ENCODE results near the gene ITPRIP. TPM values are rescaled to one million over a fixed set of nuclear protein-coding genes. Genes with fewer than 3 reads are reported as not detected.

The ITPRIP gene
- total RNA-seq, 2 experiments from 2014 or later, result 26.6 to 27.1 TPM

DNA sequence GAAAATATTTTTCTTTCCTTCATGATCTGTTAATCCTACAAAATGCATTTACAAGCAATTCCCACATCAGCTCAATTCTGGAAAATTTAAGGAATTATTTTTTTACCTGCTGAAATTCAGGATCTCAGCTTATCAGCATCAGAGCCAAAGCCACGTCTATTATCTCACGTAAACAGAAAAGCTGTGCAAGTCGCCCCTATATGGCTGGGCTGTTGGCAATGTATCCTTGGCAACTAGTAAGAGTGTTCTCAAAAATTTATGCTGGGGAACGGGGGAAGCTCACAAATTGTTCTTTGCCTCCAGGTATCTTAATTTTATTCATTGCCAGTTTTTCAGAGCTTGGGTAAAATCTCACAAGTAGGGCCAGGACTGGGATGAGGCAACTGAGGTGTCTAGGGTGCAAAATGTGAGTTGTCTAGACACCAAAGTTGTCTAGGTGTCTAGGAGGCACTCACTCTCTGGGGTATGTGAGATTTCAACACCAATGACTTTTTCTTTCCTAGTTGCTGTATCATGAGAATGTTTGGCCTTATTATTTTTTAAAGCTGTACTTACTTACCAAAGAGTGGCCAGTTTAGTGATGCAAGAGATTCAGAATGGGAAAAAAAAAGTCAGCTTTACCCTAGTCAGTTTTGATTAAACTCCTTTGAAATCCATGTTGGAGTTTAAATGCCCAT lies 64.2 kb downstream of the ITPRIP start:
- Mint-ChIP-seq H3K27ac (no peak overlapping the region), H3K4me3 (peak overlapping the region; percentile 45), H3K36me3 (ENCODE audit: low read depth) (no peaks in the 10 kb centered on the region), H3K27me3 (ENCODE audit: low read depth) (peaks cover 16% of the 10 kb centered on the region), H3K4me1 (ENCODE audit: low read depth) (peaks cover 16% of the 10 kb centered on the region), H3K9me3 (ENCODE audit: insufficient read depth) (no peaks in the 10 kb centered on the region)
- ChIA-PET CTCF (interaction anchor here (0.6 to 13.0 kb wide), 29 partner anchors 9 to 1671 kb away, joined by 3 to 265 read pairs (median 6); partner anchors contain the start of genes CFAP43, CFAP58, GSTO1 and ITPRIP), POLR2A (interaction anchor here (0.6 to 1.6 kb wide), 5 partner anchors 48 to 153 kb away, joined by 3 to 7 read pairs (median 3); partner anchors contain the start of gene ITPRIP)
- ATAC-seq (no peak), DNase-seq (no peak)

GRCh38 chr10:104273286-104273685 lies 65.0 kb downstream of the ITPRIP start:
- H3K27me3 Mint-ChIP-seq (ENCODE audit: low read depth), result peaks cover 16% of the 10 kb centered on the region
- POLR2A ChIA-PET, result interaction anchor here (0.6 to 1.2 kb wide), 3 partner anchors 10 to 152 kb away, joined by 3 to 4 read pairs (median 3); no protein-coding TSS in a partner anchor
- H3K4me1 Mint-ChIP-seq (ENCODE audit: low read depth), result peaks cover 19% of the 10 kb centered on the region
- no peak overlapping the region for H3K4me3 Mint-ChIP-seq
- DNase-seq, result no peak
- CTCF ChIA-PET, result interaction anchor here (1.0 to 13.0 kb wide), 14 partner anchors 15 to 385 kb away, joined by 4 to 265 read pairs (median 16); partner anchors contain the start of genes CFAP43, CFAP58, GSTO1 and ITPRIP
- H3K36me3 Mint-ChIP-seq (ENCODE audit: low read depth), result peaks cover 6% of the 10 kb centered on the region
- H3K27ac Mint-ChIP-seq, result no peak overlapping the region
- no peak for ATAC-seq
- H3K9me3 Mint-ChIP-seq (ENCODE audit: insufficient read depth), result no peaks in the 10 kb centered on the region

- Mint-ChIP-seq H3K9me3 (ENCODE audit: insufficient read depth) (no peaks in the 10 kb centered on the region), H3K4me3 (peak within 1 kb of the TSS; percentile 87), H3K4me1 (ENCODE audit: low read depth) (peaks cover 48% of the 10 kb centered on the region), H3K27me3 (ENCODE audit: low read depth) (peaks cover under 1% of the 10 kb centered on the region), H3K36me3 (ENCODE audit: low read depth) (peaks cover 41% of the 10 kb centered on the region), H3K27ac (peak within 1 kb of the TSS; percentile 86)
- ATAC-seq, result peak; percentile 99
- peak; percentile 99 for DNase-seq
- CTCF ChIA-PET, result interaction anchor here (0.6 to 13.0 kb wide), 9 partner anchors 9 to 84 kb away, joined by 3 to 85 read pairs (median 7); partner anchors contain the start of genes CFAP58 and GSTO1
- POLR2A ChIA-PET, result interaction anchor here (0.6 to 4.8 kb wide), 8 partner anchors 13 to 84 kb away, joined by 3 to 34 read pairs (median 3); partner anchors contain the start of genes CFAP43, GSTO1 and ITPRIP
Measured at GRCh38 chr10:104268713-104269645, 69.3 kb downstream of the ITPRIP start, which contains the start of gene GSTO2. Gene GSTO2 (plus strand): TSS chr10:104269184. CDS start chr10:104274916, 5,732 bp downstream.

GRCh38 chr10:104268405-104268712 lies 69.9 kb downstream of the ITPRIP start:
- ChIA-PET POLR2A (interaction anchor here (1.0 to 4.8 kb wide), 6 partner anchors 12 to 146 kb away, joined by 3 to 34 read pairs (median 4); partner anchors contain the start of genes CFAP43, GSTO1, ITPRIP and SFR1), CTCF (interaction anchor here (0.6 to 13.0 kb wide), 8 partner anchors 10 to 85 kb away, joined by 3 to 85 read pairs (median 9); partner anchors contain the start of genes CFAP58 and GSTO1)
- H3K9me3 Mint-ChIP-seq (ENCODE audit: insufficient read depth), result no peaks in the 10 kb centered on the region
- DNase-seq (no peak), ATAC-seq (no peak)
- H3K27me3 Mint-ChIP-seq (ENCODE audit: low read depth), result no peaks in the 10 kb centered on the region
- peak overlapping the region; percentile 87 for H3K4me3 Mint-ChIP-seq
- H3K36me3 Mint-ChIP-seq (ENCODE audit: low read depth), result peaks cover 46% of the 10 kb centered on the region
- peaks cover 51% of the 10 kb centered on the region for H3K4me1 Mint-ChIP-seq (ENCODE audit: low read depth)
- H3K27ac Mint-ChIP-seq, result peak overlapping the region; percentile 86

DNA sequence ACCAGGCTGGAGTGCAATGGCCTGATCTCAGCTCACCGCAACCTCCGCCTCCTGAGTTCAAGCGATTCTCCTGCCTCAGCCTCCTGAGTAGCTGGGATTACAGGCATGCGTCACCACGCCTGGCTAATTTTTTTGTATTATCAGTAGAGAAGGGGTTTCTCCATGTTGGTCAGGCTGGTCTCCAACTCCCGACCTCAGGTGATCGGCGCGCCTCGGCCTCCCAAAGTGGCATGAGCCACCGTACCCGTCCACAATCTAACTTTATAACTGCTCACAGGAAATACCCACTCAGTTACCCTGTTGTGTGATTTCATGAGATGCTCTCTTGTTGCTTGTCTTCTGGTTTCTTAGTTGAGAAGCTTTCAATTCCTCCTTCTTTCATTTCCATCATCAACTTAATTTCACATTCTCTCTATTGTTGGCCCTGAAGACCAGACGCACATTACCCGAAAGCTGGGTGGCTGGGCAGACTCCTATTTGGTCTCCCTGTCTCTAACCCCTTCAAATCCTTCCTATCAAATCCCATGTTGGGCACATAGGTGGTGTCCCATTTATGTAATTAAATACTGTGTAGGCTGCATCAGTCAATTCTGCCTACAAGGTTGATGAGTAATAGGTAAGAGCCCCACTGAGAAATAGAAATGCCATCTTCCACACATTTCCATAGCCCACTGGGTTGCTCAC lies 70.4 kb downstream of the ITPRIP start:
- peak overlapping the region; percentile 87 for H3K4me3 Mint-ChIP-seq
- H3K27me3 Mint-ChIP-seq (ENCODE audit: low read depth), result no peaks in the 10 kb centered on the region
- peaks cover 48% of the 10 kb centered on the region for H3K36me3 Mint-ChIP-seq (ENCODE audit: low read depth)
- ATAC-seq (no peak), DNase-seq (no peak)
- H3K9me3 Mint-ChIP-seq (ENCODE audit: insufficient read depth), result no peaks in the 10 kb centered on the region
- H3K27ac Mint-ChIP-seq, result peak overlapping the region; percentile 86
- peaks cover 51% of the 10 kb centered on the region for H3K4me1 Mint-ChIP-seq (ENCODE audit: low read depth)
- ChIA-PET POLR2A (interaction anchor here (1.1 to 4.8 kb wide), 3 partner anchors 11 to 146 kb away, joined by 4 to 34 read pairs (median 6); partner anchors contain the start of genes GSTO1, ITPRIP and SFR1), CTCF (interaction anchor here (0.8 to 13.0 kb wide), 4 partner anchors 12 to 83 kb away, joined by 3 to 85 read pairs (median 20); partner anchors contain the start of gene GSTO1)

GRCh38 chr10:104264783-104265182 lies 73.5 kb downstream of the ITPRIP start:
- Mint-ChIP-seq H3K27ac (no peak overlapping the region), H3K9me3 (ENCODE audit: insufficient read depth) (no peaks in the 10 kb centered on the region), H3K36me3 (ENCODE audit: low read depth) (peaks cover 76% of the 10 kb centered on the region), H3K27me3 (ENCODE audit: low read depth) (no peaks in the 10 kb centered on the region), H3K4me1 (ENCODE audit: low read depth) (peaks cover 78% of the 10 kb centered on the region), H3K4me3 (no peak overlapping the region)
- CTCF ChIA-PET, result interaction anchor here (1.4 to 6.2 kb wide), 2 partner anchors 9 to 10 kb away, joined by 5 to 31 read pairs; partner anchors contain the start of gene GSTO1
- POLR2A ChIA-PET, result no interaction called here
- ATAC-seq (no peak), DNase-seq (no peak)

- ATAC-seq (no peak), DNase-seq (no peak)
- ChIA-PET POLR2A (interaction anchor here (2.6 kb wide), 1 partner anchor 9 kb away, joined by 11 read pairs; the partner anchor contains the start of gene GSTO1), CTCF (interaction anchor here (1.0 to 12.5 kb wide), 5 partner anchors 9 to 91 kb away, joined by 3 to 94 read pairs (median 7); partner anchors contain the start of gene CFAP58)
- peaks cover 80% of the 10 kb centered on the region for H3K36me3 Mint-ChIP-seq (ENCODE audit: low read depth)
- H3K27me3 Mint-ChIP-seq (ENCODE audit: low read depth), result no peaks in the 10 kb centered on the region
- H3K9me3 Mint-ChIP-seq (ENCODE audit: insufficient read depth), result no peaks in the 10 kb centered on the region
- H3K4me3 Mint-ChIP-seq, result no peak overlapping the region
- H3K4me1 Mint-ChIP-seq (ENCODE audit: low read depth), result peaks cover 77% of the 10 kb centered on the region
- no peak overlapping the region for H3K27ac Mint-ChIP-seq
Measured at GRCh38 chr10:104262055-104262454, 76.2 kb downstream of the ITPRIP start.

- H3K4me3 Mint-ChIP-seq, result no peak overlapping the region
- ATAC-seq (peak; percentile 50), DNase-seq (no peak)
- peaks cover 78% of the 10 kb centered on the region for H3K4me1 Mint-ChIP-seq (ENCODE audit: low read depth)
- H3K36me3 Mint-ChIP-seq (ENCODE audit: low read depth), result peaks cover 76% of the 10 kb centered on the region
- ChIA-PET CTCF (interaction anchor here (0.8 to 12.5 kb wide), 4 partner anchors 14 to 69 kb away, joined by 3 to 94 read pairs (median 6); no protein-coding TSS in a partner anchor), POLR2A (no interaction called here)
- no peaks in the 10 kb centered on the region for H3K9me3 Mint-ChIP-seq (ENCODE audit: insufficient read depth)
- no peaks in the 10 kb centered on the region for H3K27me3 Mint-ChIP-seq (ENCODE audit: low read depth)
- peak overlapping the region; percentile 59 for H3K27ac Mint-ChIP-seq
Measured at GRCh38 chr10:104260775-104261115, 77.5 kb downstream of the ITPRIP start.

DNA sequence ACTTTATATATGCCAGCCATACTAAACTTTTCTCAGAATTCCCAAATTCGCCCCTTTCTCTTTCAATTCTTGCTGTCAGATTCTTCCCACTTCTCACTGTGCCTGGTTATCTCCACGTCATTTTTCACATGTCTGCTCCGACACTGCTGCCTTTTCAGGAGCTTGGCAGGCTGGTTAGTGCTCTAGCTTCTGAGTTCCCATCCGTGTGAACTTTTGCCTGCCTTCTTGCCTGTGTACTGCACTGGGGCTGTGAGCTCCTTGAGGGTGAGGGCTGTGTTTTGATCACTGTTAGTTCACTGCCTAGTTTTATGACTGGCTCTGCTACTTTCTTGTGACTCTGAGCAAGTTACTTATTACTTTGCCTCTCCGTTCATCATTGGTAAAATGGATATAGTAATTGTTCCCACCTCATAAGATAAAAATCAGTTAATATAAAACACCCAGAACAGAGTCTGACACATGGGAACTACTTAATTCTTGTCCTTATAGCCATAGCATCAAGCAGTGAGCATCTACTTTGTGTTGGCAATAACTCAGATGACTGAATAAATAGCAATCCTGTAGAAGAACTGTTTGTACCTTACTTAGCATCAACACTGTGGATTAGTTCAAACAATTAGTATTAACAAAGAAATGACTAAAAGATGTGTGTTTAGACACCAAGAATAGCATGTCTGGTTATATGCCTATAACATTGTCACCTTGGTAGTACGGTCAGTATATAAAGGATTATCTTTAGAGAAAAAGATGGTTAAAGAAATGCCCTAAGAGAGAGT lies 78.1 kb downstream of the ITPRIP start:
- Mint-ChIP-seq H3K9me3 (ENCODE audit: insufficient read depth) (no peaks in the 10 kb centered on the region), H3K4me3 (no peak overlapping the region), H3K27me3 (ENCODE audit: low read depth) (no peaks in the 10 kb centered on the region), H3K36me3 (ENCODE audit: low read depth) (peaks cover 73% of the 10 kb centered on the region), H3K27ac (peak overlapping the region; percentile 78), H3K4me1 (ENCODE audit: low read depth) (peaks cover 74% of the 10 kb centered on the region)
- ATAC-seq (no peak), DNase-seq (no peak)
- POLR2A ChIA-PET, result no interaction called here
- CTCF ChIA-PET, result interaction anchor here (0.7 to 12.5 kb wide), 6 partner anchors 12 to 138 kb away, joined by 3 to 94 read pairs (median 4); partner anchors contain the start of gene SFR1

Data from activated CD8-positive, alpha-beta T cell treated with anti-CD3 and anti-CD28 coated beads, Interleukin-2, amount 10 ng/mL, durations not matched to agents 7 days and 5 days (primary cell).